ENCODE measurements around the gene TRIM72.

The TRIM72 gene

DNA sequence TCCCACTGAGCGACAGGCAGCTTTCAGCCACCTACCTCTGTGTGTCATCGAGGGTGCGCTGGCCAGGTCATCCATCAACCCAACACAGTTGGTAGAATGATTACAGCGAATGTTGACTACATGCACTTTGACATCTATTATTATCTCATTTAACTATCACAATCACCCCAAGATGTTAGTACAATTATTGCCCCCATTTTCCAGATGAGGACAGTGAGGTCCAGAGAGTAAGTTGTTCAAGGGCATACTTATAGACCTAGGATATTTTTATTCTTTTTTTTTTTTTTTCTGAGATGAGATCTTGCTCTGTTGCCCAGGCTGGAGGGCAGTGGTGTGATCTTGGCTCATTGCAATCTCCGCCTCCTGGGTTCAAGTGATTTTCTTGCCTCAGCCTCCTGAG lies 37.5 kb downstream of the TRIM72 start:
- DNase-seq (ENCODE audit: extremely low spot score) = no peak
- POLR2A ChIA-PET = no interaction called here
- no peak for TF ChIP-seq CTCF (IDR thresholded peaks at IDR 0.05; ENCODE audit: control extremely low read depth, extremely low read depth, low read depth, missing control alignments)
- CTCF ChIA-PET = no interaction called here

- ChIA-PET CTCF (interaction anchor here (1.1 kb wide), 1 partner anchor 16 kb away, joined by 3 read pairs; no protein-coding TSS in a partner anchor), POLR2A (interaction anchor here (0.6 kb wide), 1 partner anchor 180 kb away, joined by 3 read pairs; the partner anchor contains the start of gene ZNF668)
- DNase-seq (ENCODE audit: extremely low spot score) = no peak
- TF ChIP-seq CTCF (IDR thresholded peaks at IDR 0.05; ENCODE audit: control extremely low read depth, extremely low read depth, low read depth, missing control alignments) = no peak
Observed at GRCh38 chr16:31253642-31254045, 39.7 kb downstream of the TRIM72 start.

DNA sequence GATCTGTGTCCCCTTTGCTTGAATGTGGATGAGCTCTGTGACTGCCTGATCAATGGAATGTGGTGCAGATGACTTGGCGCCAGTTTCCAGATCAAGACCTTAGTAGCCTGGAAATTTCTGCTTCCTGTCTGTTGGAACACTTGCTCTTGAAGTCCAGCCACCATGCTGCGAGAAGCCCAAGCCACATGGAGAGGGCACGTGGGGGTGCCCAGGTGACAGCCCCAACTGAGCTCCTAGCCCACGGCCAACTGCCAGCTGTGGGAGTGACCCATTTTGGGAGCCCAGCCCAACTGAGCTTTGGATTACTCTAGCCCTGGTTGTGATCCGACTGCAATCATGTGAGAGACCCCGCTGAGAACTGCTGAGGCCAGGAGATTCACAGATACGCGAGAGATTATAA lies 42.5 kb downstream of the TRIM72 start:
- TF ChIP-seq CTCF (IDR thresholded peaks at IDR 0.05; ENCODE audit: control extremely low read depth, extremely low read depth, low read depth, missing control alignments) = no peak
- POLR2A ChIA-PET = no interaction called here
- no peak for DNase-seq (ENCODE audit: extremely low spot score)
- CTCF ChIA-PET = interaction anchor here (1.2 to 2.0 kb wide), 3 partner anchors 13 to 114 kb away, joined by 4 to 5 read pairs (median 4); no protein-coding TSS in a partner anchor

DNA sequence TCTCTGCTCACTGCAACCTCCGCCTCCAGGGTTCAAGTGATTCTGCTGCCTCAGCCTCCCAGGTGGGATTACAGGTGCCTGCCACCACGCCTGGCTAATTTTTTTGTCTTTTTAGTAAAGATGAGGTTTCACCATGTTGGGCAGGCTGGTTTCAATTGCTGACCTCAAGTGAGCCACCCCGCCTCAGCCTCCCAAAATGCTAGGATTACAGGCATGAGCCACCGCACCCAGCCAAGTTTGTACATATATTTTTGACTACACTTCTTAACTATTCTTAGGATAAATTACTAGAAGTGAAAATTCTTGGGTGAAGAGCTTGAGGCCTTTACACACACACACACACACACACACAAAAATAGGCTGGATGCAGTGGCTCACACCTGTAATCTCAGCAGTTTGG lies 44.4 kb downstream of the TRIM72 start:
- POLR2A ChIA-PET = no interaction called here
- no peak for DNase-seq (ENCODE audit: extremely low spot score)
- no peak for TF ChIP-seq CTCF (IDR thresholded peaks at IDR 0.05; ENCODE audit: control extremely low read depth, extremely low read depth, low read depth, missing control alignments)
- CTCF ChIA-PET = interaction anchor here (1.3 to 1.8 kb wide), 5 partner anchors 10 to 185 kb away, joined by 3 to 5 read pairs (median 3); no protein-coding TSS in a partner anchor

GRCh38 chr16:31260136-31260931 lies 46.4 kb downstream of the TRIM72 start:
- DNase-seq (ENCODE audit: extremely low spot score) = no peak
- ChIA-PET CTCF (interaction anchor here (1.5 kb wide), 1 partner anchor 118 kb away, joined by 3 read pairs; no protein-coding TSS in a partner anchor), POLR2A (no interaction called here)
- TF ChIP-seq CTCF (IDR thresholded peaks at IDR 0.05; ENCODE audit: control extremely low read depth, extremely low read depth, low read depth, missing control alignments) = no peak

DNA sequence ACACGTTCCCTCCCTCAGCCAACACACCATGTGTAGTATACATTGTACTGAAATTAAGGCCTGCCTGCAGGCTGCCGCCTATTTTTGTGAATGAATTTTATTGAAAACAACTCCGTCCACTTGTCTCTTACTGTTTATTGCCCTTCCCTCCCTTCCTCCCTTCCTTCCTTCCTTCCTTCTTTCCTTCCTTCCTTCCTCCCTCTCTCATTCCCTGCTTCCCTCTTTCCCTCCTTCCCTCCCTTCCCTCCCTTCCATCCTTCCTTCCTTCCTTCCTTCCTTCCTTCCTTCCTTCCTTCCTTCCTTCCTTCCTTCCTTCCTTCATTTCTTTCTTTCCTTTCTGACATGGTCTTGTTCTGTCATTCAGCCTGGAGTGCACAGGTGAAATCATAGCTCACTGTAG lies 48.2 kb downstream of the TRIM72 start:
- no peak for DNase-seq (ENCODE audit: extremely low spot score)
- no peak for TF ChIP-seq CTCF (IDR thresholded peaks at IDR 0.05; ENCODE audit: control extremely low read depth, extremely low read depth, low read depth, missing control alignments)
- ChIA-PET POLR2A (no interaction called here), CTCF (no interaction called here)

Data from GM10248 (cell line).